Cerebellar nuclear complex (tissue), 1 donor: ENCODE measurements around the gene SEZ6.

Experiments used
- DNase-seq, 2 experiments: peaks; one replicate each; lab custom pipeline; 2025; lab: John Stamatoyannopoulos, UW

SEZ6 gene

GRCh38 chr17:28956112-28956511 is 49.7 kb downstream of the SEZ6 start:
- DNase-seq: no peak

DNA sequence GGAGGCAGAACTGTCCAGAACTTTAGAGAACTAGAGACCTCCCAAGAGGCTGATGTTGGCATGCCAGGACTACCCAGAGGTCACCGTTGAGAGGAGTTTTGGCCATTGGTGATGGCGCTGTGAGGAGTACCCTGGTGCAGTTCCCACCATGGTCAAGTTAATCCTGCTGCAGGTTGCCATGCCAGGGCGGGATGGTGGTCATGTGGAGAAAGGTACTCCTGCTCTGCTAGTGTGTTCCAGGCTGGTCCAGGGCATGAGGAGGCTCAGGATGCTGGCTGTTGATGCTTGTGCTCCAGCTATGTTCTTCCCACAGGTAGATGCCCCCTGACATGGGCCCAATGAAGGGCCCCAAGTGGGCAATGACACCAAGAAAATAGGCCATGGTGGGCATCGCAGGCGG is 50.4 kb downstream of the SEZ6 start:
- DNase-seq: no peak

DNA sequence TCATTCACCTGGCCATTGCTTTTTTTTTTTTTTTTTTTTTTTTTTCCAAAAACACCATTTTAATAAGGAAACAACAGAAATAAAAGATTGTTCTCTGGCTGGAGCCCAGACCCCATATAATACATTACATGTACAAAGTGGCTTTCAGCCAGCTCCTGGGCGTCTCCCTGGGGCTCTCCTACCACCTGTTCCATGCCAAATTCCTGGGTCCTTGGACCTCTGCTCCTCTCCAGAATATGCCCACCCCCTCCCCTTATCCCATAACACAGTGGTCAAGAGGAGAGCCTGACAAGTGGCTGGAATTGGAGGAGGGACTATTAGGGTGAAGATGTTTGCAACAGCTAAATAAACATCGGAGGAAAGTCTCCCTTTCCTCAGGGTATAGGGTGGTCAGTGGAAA is 50.9 kb downstream of the SEZ6 start:
- no peak for DNase-seq

GRCh38 chr17:28953444-28954118 is 52.3 kb downstream of the SEZ6 start:
- no peak for DNase-seq

GRCh38 chr17:28951991-28952975 is 53.5 kb downstream of the SEZ6 start:
- DNase-seq: peak; percentile 93 to 98

- DNase-seq: peak; percentile 94 to 98
Measured at GRCh38 chr17:28951428-28951990, 54.3 kb downstream of the SEZ6 start, which contains the start of gene PHF12. TSS of gene PHF12 (minus strand) at chr17:28951518. CDS start at chr17:28950960, 558 bp downstream.

DNA sequence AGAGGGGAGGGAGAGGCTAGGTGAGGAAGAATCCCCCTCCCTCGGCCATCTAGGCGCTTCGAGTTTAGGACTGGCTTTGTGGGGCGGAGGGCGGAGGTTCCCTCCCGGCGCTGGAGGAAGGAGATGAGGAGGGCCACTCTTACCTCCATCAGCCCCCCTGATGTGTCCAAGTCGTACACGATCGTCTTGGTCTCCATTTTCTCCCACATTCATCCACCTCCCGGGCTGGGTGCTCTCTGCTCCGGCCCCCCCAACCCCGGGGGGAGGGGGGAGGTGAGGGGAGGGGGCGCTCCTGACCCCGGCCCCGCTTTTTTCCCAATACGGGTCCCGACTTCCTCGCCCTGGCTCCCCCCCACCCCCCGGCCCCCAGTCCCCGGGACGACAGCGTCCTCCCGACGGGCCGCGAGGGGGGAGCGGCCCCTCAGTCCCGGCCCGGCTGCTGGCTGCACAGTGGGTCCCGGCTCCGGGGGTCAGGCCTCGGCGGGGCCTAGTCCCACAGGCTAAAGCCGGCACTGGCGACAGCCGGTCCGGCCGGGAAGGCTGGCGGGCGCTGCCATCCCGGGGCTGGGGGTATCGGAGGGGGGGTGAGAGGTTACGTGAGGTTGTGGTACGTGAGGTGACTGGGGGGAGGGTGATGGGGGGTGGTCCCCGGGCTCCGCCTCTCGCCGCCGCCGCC is 54.9 kb downstream of the SEZ6 start:
- no peak for DNase-seq

DNA sequence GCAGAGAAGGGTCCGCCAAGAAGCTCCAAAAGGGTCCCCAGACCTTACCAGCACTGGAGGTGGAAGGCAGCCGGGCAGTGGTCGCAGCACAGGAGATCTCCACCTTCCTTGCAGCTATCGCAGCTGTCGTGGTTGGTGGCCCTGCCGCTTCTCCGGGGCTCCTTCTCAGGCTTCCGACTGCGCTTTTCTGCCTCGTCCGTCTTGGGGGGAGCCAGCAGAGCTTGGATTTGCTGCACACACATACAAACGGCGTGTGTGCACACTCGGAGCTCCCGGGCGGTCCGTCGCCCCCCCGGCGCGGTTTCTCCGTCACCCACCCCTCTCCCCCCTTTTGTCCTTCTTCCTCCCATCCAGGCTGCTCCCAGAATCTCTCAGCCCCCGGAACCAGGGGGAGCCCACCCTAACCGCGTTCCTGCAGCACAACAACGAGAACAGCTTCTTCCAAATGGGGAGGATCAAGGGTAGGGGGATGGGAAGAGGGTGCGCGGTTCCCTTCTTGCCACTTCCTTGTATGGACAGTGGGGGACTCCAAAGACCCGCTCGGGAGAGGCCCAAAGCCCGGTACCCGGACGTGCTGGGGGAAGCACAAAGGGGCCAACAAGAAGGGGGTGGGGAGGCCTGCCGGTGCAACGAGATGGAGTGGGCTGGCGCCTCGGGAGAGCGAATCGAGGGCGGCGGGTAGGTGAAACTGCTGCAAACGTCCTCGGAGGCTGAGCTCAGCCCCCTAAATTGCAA is 55.6 kb downstream of the SEZ6 start:
- DNase-seq: no peak

- no peak for DNase-seq
Measured at GRCh38 chr17:28949185-28950016, 56.4 kb downstream of the SEZ6 start.

DNA sequence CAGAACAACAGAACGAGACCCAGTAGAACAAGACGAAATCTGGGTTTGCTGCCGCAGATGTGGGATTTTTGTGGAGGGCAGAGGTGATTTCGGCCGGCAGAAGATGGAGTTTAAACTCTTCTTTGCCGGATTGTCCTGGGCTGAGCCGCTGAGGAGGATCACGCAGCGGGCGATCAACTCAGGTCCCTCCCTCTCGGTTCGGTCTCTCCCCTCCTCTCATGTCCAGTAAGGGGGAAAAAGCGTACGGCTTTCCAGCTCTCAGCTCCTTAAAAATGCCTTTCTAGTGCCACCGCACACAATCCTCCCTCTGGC is 57.0 kb downstream of the SEZ6 start:
- no peak for DNase-seq

DNA sequence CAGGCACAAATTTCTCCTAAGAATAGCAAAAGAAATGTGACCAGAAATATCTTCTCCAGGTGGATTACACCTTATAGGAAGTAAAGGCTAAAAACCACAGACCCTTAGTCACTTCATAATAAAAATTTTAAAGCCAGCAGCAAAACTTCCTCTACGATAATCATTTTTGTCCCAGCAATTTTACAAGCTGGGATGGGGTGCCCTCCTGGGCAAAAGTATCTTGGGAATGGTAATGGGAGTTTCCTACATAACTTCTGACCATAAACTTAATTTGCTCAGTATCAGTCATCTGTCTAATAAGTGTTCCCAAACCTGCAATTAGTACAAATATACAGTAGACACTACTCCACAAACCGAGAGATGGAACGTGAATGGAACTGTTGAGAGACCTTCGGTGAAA is 57.5 kb downstream of the SEZ6 start:
- DNase-seq: no peak

GRCh38 chr17:28947639-28948038 is 58.2 kb downstream of the SEZ6 start:
- no peak for DNase-seq

DNA sequence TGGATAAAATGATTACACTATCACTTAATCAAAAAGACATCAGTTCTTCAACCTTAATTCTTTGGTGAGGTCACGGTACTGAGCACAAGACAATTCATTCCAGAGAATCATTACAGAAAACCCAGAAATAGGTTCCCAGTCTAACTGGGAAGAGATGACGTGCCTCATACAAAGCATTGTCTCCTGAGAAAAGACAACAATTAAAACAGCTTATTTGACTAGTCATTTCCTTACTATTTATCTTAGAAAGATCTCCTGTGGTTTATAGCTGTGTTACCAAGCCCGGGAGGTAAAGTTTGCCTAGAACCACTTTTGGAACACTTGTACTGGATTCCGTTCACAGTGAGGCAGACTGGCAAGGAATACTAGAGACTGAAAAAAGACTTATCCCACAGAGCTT is 59.6 kb downstream of the SEZ6 start:
- no peak for DNase-seq

DNA sequence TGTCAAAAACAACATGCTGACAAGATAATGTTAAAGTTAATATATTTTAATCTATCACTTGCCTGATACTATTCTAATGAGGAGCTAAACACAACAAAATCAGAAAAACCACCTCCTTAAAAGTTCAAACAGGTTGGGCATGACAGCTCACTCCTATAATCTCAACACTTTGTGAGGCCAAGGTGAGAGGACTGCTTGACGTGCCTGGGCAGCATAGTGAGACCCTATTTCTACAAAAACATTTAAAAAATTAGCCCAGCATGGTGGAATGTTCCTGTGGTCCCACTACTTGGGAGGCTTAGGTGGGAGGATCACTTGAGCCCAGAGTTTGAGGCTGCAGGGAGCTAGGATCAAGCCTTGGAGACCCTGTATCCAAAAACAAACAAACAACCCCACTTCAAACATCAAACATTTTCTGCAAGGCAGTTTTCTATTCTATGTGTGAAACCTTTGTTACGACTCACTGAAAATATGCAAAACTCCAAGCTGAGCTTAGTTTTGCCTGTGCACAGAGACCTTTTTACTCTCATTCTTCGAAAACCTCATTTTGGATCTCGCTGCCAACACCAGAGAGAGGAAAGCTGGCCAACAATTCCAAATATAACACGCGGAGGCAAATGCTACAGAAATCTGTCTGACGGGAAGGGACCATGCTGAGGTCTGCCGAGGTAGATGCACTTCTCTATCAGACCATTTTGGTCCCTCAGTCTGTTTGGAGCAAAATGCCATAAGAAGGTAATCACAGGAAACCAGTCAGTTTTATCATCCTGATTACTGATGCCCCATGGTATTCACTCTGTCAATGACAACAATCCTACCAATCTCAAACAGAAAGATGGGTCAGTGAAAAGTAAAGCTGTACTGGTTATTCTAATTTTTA is 60.7 kb downstream of the SEZ6 start:
- peak in 1 of 2 experiments; percentile 28 for DNase-seq

- no peak for DNase-seq
Measured at GRCh38 chr17:28944343-28944742, 61.5 kb downstream of the SEZ6 start.

DNA sequence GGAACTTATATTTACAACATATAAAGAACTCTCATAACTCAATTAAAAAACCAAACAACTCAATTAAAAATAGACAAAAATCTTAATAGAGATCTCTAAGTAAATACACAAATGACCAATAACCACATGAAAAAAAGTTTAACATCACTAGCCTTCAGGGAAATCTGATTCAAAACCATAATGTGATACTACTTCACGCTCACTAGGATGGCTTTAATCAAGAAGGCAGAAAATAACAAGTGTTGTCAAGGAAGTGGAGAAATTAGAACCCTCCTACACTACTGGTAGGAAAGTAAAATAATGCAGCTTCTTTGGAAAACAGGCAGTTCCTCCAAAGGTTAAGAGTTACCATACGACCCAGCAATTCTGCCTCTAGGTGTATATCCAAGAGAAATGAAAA is 62.9 kb downstream of the SEZ6 start:
- DNase-seq: no peak

DNA sequence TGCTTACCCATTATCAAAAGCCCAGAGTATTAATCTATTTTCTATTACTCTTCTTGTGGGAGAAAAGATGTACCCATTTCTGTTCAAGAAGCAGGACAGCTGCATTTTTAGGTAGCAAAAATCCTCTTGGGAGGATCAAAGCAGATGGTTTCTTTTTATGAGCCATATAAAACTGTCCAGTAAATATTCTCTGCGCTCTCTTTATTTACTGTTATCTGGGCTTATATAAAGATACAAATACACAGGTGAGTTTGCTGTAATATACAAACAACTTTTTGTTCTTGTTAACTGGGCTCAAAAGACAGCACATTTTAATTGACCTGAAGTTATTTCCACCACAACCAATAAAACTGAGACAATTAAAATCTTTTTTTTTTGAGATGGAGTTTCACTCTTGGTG is 64.6 kb downstream of the SEZ6 start:
- no peak for DNase-seq

- DNase-seq: no peak
Measured at GRCh38 chr17:28940675-28941074, 65.2 kb downstream of the SEZ6 start.

DNA sequence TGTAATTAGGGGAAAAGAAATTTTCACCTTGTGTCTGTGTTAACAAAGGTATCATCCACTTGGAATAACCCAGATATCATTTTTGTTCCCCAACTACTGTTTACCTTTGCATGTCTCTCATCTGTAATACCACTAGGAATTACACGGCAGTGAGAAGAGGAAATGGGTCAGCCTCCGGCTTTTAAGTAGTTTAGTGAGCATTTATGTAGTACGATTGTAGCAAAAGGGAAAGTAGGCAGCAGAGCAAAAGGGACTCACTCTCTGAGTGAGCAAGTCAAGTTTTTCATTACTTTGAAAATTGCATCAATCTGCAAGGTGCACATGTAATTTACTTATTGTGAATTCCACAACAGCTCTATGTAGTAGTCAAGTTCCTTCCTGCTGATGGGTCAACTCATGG is 65.7 kb downstream of the SEZ6 start:
- no peak for DNase-seq

DNA sequence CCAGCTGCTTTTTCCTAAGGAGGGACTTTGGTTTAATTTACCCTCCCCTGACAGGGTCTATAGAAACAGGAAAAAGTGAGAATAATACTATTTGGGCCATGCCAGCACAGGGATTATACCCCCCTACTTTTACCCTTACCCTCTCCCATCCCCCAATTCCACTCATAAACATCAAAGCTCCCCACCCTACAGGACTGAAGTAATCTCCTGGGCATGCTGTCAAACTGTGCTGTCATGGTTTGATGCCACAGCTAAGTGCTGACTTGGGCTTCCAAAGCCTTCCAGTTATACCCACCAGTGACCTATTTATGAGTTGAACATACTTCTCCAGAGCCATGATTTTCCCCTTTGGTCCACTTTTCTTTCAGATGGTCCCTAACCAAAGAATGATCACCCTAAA is 67.3 kb downstream of the SEZ6 start:
- no peak for DNase-seq
